GM19239 (cell line): ENCODE data around the gene HNRNPL.

ENCODE experiments used
- DNase-seq: peaks from one replicate; pipeline ENCODE4 v3.0.0; 2011; ENCODE audit warnings: low spot score; ENCODE audit not compliant: insufficient read length
- FAIRE-seq: peaks from 2 replicates; lab custom pipeline; 2011; peaks lifted over from hg19 to GRCh38; lab: Jason Lieb, UNC

The HNRNPL gene

GRCh38 chr19:38786572-38787265, 63.1 kb downstream of the HNRNPL start:
- FAIRE-seq (no peak), DNase-seq (no peak)
